GM03348 (cell line): ENCODE measurements around the gene NUDT4.

ENCODE experiments used
- DNase-seq: peaks from one replicate; pipeline ENCODE4 v3.0.0; 2012; ENCODE audit warnings: low spot score

NUDT4 gene

GRCh38 chr12:93377252-93378195, at the start of gene NUDT4:
Gene NUDT4 (plus strand): TSS chr12:93377925. CDS start chr12:93378323, 398 bp downstream.
- DNase-seq: peak; percentile 100

DNA sequence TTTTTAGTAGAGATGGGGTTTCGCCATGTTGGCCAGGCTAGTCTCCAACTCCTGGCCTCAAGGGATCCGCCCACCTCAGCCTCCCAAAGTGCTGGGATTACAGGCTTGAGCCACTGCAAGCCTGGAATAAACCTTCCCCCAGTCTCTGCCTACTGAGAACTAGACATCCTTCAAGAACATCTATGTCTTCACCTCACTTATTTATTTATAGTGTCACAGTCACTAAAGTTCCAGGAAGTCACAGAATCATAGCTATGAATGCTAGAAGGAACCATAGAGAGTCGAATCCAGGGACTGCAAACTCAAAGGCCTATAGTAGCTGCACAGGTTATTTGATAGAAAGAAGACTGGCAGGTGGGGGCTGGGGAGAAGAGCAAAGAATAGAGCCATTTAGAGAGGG, 44.7 kb upstream of the NUDT4 start:
- no peak for DNase-seq

DNA sequence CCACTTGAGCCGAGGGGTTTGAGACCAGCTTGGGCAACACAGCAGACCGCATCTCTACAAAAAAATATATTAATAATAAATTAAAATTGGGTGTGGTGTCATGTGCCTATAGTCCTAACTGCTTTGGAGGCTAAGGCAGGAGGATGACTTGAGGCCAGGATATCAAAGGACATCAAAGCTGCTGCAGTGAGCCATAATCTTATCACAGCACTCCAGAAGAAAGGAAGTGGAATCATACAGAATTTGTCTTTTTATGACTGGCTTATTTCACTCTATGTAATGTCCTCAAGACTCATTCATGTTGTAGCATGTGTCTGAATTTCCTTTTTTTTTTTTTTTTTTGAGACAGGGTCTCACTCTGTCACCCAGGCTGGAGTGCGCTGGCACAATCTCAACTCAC, 43.9 kb upstream of the NUDT4 start:
- no peak for DNase-seq

- no peak for DNase-seq
These were observed 42.0 kb upstream of the NUDT4 start for GRCh38 chr12:93335603-93336162.

DNA sequence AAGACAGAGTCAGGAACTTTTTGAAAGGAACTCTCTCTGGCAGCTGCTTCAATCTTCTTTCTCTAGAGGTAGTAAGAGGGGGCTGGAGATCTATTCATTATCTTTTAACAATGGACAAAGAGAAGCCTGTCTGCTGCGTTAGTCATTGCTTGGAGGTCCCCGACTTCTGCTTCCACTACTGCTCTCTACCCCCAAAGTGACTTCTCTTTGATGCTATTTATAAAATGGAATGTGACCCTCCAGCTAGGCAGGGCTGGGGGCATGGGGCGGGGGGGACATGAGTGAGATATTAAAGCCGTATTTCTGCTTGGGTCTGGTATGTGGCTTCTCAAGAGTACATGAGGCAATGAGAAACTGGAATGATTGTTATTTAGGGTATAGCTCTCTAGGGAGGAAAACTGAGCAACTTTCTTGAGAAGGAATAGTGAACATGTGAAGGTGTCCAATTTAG, 41.4 kb upstream of the NUDT4 start:
- peak; percentile 6 for DNase-seq

DNA sequence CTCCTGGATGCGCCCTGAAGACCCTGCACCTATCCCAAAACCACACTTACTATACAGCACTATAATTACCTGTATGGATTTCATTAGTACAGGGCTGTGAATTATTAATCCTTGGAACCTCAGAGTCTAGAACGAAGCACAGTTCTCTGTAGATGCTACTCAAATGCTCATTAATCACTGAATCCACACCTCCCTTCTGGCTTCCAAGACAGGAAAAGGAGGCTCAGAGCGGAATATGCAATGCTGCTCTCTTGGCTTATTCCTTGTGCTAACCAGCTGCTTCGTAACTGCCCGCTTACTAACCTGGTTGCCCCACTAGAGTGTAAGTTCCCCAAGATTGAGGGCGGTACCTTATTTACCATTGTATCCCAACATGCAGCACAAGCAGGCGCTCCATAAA, 39.1 kb upstream of the NUDT4 start:
- no peak for DNase-seq

GRCh38 chr12:93339695-93340094, 38.0 kb upstream of the NUDT4 start:
- no peak for DNase-seq

DNA sequence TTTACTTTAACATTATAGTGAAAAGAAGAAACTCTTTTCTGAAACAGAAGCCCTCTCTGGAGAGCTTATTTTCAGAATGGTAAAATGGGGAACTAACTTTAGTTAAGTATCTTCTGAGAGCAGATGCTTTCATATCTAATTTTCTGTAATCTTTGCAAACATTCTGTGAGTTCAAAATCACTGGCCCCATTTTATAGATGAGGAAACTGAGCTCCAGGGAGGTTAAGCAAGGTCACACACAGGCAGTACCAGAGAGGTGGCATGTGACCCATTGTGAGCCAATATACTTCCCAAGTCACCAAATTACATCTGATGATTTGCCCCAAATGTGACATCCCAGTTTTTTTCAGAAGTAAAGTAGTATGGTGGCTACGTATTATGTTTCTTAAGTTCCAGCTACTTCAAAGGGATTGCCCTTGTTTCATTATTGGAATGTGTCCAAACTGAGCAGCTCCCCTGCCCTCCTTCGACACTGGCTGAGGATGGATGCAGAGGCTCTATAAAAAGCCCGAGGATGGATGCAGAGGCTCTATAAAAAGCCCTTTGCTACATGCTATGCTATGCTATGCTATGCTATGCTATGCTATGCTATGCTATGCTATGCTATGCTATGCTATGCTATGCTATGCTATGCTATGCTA, 36.2 kb upstream of the NUDT4 start:
- DNase-seq: no peak

DNA sequence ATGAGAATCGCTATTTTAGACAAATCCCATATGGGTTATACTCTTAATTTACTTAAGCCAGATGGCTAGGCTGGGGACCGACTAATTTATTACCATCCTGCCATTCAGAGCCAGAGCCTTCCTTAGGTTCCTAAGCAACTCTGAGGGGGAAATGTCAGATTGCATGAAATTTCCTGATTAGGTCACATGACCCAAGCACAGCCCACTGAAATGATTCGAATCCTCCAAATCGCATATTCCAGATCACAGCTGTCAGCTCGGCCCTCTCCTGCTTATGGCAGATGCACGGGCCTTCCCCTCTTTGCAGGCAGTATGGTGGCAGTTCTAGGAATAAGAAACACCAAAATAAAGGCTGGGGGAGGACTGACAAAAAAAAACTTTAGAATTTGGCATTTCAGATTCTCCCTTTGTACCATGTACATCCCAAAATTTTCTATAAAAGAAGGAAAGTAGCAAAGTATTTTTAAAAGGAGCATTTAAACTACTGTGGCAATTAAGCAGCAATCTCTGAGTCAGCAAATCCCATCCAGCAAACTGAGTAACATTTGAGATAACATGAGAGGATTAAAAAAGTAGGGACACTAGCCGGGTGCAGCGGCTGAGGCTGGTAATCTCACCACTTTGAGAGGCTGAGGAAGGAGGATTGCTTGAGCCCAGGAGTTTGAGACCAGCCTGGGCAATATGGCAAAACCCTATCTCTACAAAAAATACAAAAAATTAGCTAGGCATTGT, 30.5 kb upstream of the NUDT4 start:
- DNase-seq: no peak

GRCh38 chr12:93348575-93349435, 28.9 kb upstream of the NUDT4 start:
- no peak for DNase-seq

DNA sequence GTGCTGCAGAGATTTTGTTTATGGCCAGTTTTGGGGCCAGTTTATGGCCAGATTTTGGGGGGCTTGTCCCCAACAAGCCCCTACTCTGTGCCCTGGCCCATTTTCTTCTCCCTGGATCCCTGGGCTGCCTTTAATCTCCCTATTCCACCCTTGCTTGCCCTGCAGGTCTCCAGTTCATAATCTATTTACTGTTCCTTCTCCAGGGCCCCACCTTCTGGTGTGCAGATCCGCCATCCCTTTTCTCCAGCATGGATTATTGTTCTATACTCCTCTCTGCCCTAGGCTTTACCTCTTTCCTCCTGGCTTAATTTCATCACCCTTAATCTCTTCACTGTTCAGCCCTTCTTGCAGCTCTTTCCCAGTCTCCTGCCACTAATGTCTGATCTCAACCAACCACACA, 26.0 kb upstream of the NUDT4 start:
- DNase-seq: no peak

GRCh38 chr12:93352321-93352720, 25.4 kb upstream of the NUDT4 start:
- DNase-seq: no peak

DNA sequence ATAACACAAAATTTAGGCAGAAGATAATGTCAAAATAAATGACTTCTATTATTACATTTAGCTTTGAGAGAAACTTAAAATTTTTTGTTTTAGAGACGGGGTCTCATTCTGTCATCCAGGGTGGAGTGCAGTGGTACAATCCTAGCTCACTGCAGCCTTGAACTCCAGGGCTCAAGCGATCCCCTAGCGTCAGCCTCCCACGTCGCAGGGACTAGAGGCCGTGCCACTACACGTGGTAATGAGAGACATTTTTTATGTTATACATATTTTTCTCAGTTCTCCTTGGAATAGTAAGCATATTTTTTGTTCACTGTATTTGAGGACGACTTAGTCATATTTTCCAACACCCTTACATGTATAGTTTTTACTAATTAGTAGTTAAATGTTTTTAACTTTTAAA, 21.5 kb upstream of the NUDT4 start:
- no peak for DNase-seq

GRCh38 chr12:93358058-93358457, 19.7 kb upstream of the NUDT4 start:
- DNase-seq: no peak

GRCh38 chr12:93358821-93359220, 18.9 kb upstream of the NUDT4 start:
- no peak for DNase-seq

GRCh38 chr12:93360688-93361087, 17.0 kb upstream of the NUDT4 start:
- no peak for DNase-seq

GRCh38 chr12:93361151-93361919, 16.4 kb upstream of the NUDT4 start:
- DNase-seq: peak; percentile 33

DNA sequence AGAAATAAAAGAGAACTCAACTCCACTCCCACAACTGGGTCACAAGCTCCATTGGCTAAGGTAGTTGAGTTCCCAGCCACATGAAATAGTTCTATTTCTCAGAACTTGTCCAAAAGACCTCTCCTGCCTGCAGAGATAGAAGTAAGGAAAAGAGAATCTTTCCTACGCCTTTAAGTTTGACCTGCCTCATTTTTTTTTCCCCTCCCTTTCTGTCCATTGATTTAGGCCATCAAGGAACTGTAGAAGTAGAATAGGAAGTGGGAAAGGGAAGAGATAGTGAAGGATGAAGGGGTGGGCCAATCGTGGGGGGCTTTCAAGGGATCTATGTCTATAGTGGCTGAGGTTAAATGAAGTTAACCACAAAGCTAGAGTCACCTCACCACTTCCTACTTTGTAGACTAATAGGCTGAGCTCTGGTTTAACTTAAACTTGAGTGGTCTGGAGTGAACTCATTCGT, 13.9 kb upstream of the NUDT4 start:
- no peak for DNase-seq

GRCh38 chr12:93365616-93366405, 11.9 kb upstream of the NUDT4 start:
- DNase-seq: no peak

GRCh38 chr12:93366422-93366821, 11.3 kb upstream of the NUDT4 start:
- DNase-seq: no peak
